SU-DHL-6 (cell line): ENCODE data around the gene TMCC1.

Source experiments
- H2AFZ ChIP-seq: fragments of 200-600 bp; sonication (generic); 2 replicates; pipeline ENCODE4 v1.6.1; 2014; ENCODE audit warnings: low read depth, mild to moderate bottlenecking, moderate library complexity, mixed read lengths, antibody characterized with exemption, low read length; ENCODE audit not compliant: severe bottlenecking
- H3F3A ChIP-seq: fragments of 200-600 bp; shearing (Covaris generic); 2 replicates; pipeline ENCODE4 v1.6.0; 2016; ENCODE audit warnings: antibody characterized with exemption, mild to moderate bottlenecking; ENCODE audit not compliant: insufficient read depth
- H3K27ac ChIP-seq: fragments of 200-600 bp; sonication (generic); 2 replicates; pipeline ENCODE4 v1.5.1; 2016; ENCODE audit warnings: low read depth, mild to moderate bottlenecking, low read length, moderate library complexity, mixed read lengths
- H3K27me3 ChIP-seq: fragments of 200-600 bp; sonication (generic), shearing (Covaris generic); 2 replicates; pipeline ENCODE4 v1.6.0; 2014; ENCODE audit warnings: mild to moderate bottlenecking, low read length
- H3K36me3 ChIP-seq: fragments of 200-600 bp; sonication (generic); 2 replicates; pipeline ENCODE4 v1.6.1; 2014; ENCODE audit warnings: mild to moderate bottlenecking, low read length, mixed read lengths
- H3K4me2 ChIP-seq: fragments of 300-600, 200-600 bp; shearing (Covaris generic), sonication (generic); 2 replicates; pipeline ENCODE4 v1.6.0; 2014; ENCODE audit warnings: low read length, low read depth, mild to moderate bottlenecking; ENCODE audit not compliant: poor library complexity, severe bottlenecking
- H3K4me3 ChIP-seq: fragments of 200-600 bp; sonication (generic); 2 replicates; pipeline ENCODE4 v1.5.1; 2014; ENCODE audit warnings: antibody characterized with exemption, low read length, mild to moderate bottlenecking, mixed read lengths; ENCODE audit not compliant: insufficient read depth, poor library complexity, severe bottlenecking
- H3K79me2 ChIP-seq: fragments of 200-600 bp; sonication (generic); 2 replicates; pipeline ENCODE4 v1.6.1; 2014; ENCODE audit warnings: mild to moderate bottlenecking, low read length, moderate library complexity; ENCODE audit not compliant: insufficient read depth
- H3K9ac ChIP-seq: fragments of 200-600 bp; sonication (generic); 2 replicates; pipeline ENCODE4 v1.7.0; 2014; ENCODE audit warnings: mild to moderate bottlenecking, low read length
- H3K9me2 ChIP-seq: fragments of 200-600 bp; sonication (generic); replicated peaks from 2 replicates; pipeline ENCODE4 v1.6.1; 2014; ENCODE audit warnings: low read length; ENCODE audit not compliant: insufficient read depth
- H3K9me3 ChIP-seq: fragments of 200-600 bp; sonication (generic); 2 replicates; pipeline ENCODE4 v1.6.1; 2014; ENCODE audit warnings: low read length, mixed read lengths; ENCODE audit not compliant: insufficient read depth
- H4K20me1 ChIP-seq: fragments of 200-600 bp; sonication (generic); 2 replicates; pipeline ENCODE4 v1.6.1; 2014; ENCODE audit warnings: low read depth, mild to moderate bottlenecking, antibody characterized with exemption, low read length, moderate library complexity, mixed read lengths
- CTCF ChIP-seq: fragments of 200-600 bp; sonication (generic); IDR thresholded peaks from one replicate; pipeline ENCODE4 v1.5.1; 2017; ENCODE audit warnings: antibody characterized with exemption, mild to moderate bottlenecking, low read length, moderate library complexity; ENCODE audit not compliant: insufficient read depth, poor library complexity, severe bottlenecking
- EZH2phosphoT487 ChIP-seq: fragments of 200-600 bp; sonication (generic), shearing (Covaris generic); conservative IDR thresholded peaks from 2 replicates; pipeline ENCODE4 v1.6.1; 2018; ENCODE audit warnings: mild to moderate bottlenecking, antibody characterized with exemption, low read length, moderate library complexity, mixed read lengths

TMCC1 gene

GRCh38 chr3:129606636-129607390, 286.7 kb downstream of the TMCC1 start, which contains the start of gene PLXND1:
TSS of gene PLXND1 (minus strand) at chr3:129606676. CDS start at chr3:129606639, 37 bp downstream.
- Histone ChIP-seq H3K36me3 (no peaks in the 10 kb centered on the region), H3K79me2 (no peaks in the 10 kb centered on the region), H3F3A (no peaks in the 10 kb centered on the region), H4K20me1 (no peaks in the 10 kb centered on the region), H3K4me2 (peak within 1 kb of the TSS; percentile 48), H3K9me2 (no peaks in the 10 kb centered on the region), H3K27ac (no peak within 1 kb of the TSS), H3K9me3 (no peaks in the 10 kb centered on the region), H3K4me3 (peak within 1 kb of the TSS; percentile 25), H3K9ac (no peak within 1 kb of the TSS; the same call in 1 of the 2 replicates), H2AFZ (no peak within 1 kb of the TSS), H3K27me3 (no peaks in the 10 kb centered on the region)
- no peak for TF ChIP-seq CTCF
- TF ChIP-seq EZH2phosphoT487, result no peak

GRCh38 chr3:129605922-129606635, 287.4 kb downstream of the TMCC1 start:
- no peak overlapping the region for H3K4me3 ChIP-seq
- no peaks in the 10 kb centered on the region for H3K27me3 ChIP-seq
- TF ChIP-seq CTCF (no peak), EZH2phosphoT487 (no peak)
- H3K9me2 ChIP-seq, result no peaks in the 10 kb centered on the region
- no peaks in the 10 kb centered on the region for H3K9me3 ChIP-seq
- no peaks in the 10 kb centered on the region for H3F3A ChIP-seq
- H3K9ac ChIP-seq, result no peak overlapping the region
- H3K4me2 ChIP-seq, result peak overlapping the region; percentile 38
- H3K79me2 ChIP-seq, result no peaks in the 10 kb centered on the region
- no peaks in the 10 kb centered on the region for H3K36me3 ChIP-seq
- no peak overlapping the region for H2AFZ ChIP-seq
- no peak overlapping the region for H3K27ac ChIP-seq
- H4K20me1 ChIP-seq, result no peaks in the 10 kb centered on the region

GRCh38 chr3:129605203-129605921, 288.1 kb downstream of the TMCC1 start:
- Histone ChIP-seq H3K4me3 (no peak overlapping the region), H4K20me1 (no peaks in the 10 kb centered on the region), H3K27me3 (no peaks in the 10 kb centered on the region), H3K9me2 (no peaks in the 10 kb centered on the region), H3K36me3 (no peaks in the 10 kb centered on the region), H3K27ac (no peak overlapping the region), H3K4me2 (no peak overlapping the region), H2AFZ (no peak overlapping the region), H3K9me3 (no peaks in the 10 kb centered on the region), H3K79me2 (no peaks in the 10 kb centered on the region), H3F3A (no peaks in the 10 kb centered on the region), H3K9ac (no peak overlapping the region)
- TF ChIP-seq CTCF, result no peak
- TF ChIP-seq EZH2phosphoT487, result no peak
